Peyer's patch (tissue), 4 donors: ENCODE results near the gene PRKD1. TPM values are rescaled to one million over a fixed set of nuclear protein-coding genes. Genes with fewer than 3 reads are reported as not detected.

Experiments used
- DNase-seq, 3 donors: peaks; one replicate each; pipeline ENCODE4 v3.0.0-alpha.2; 2017 to 2019
- H3K27ac ChIP-seq, 4 donors: fragments of 200-600 bp; sonication (generic); one replicate each; pipeline ENCODE4 v1.5.1; 2016 to 2019
- H3K27me3 ChIP-seq, 2 donors: fragments of 200-600 bp; sonication (generic); one replicate each; pipeline ENCODE4 v1.5.1; 2019
- H3K36me3 ChIP-seq, 3 donors: fragments of 200-600 bp; sonication (generic); one replicate each; pipeline ENCODE4 v1.5.1; 2016 to 2019
- H3K4me1 ChIP-seq, 4 donors: fragments of 200-600 bp; sonication (generic); one replicate each; pipeline ENCODE4 v1.5.1; 2016 to 2019
- H3K4me3 ChIP-seq, 4 donors: fragments of 200-600 bp; sonication (generic); 1 replicate in 3 of 4; 2 replicates in 1 of 4; pipeline ENCODE4 v1.5.1; 2016 to 2019; ENCODE audit warnings: mild to moderate bottlenecking in 1 of 4
- H3K9me3 ChIP-seq, 4 donors: fragments of 200-600 bp; sonication (generic); one replicate each; pipeline ENCODE4 v1.5.1; 2016 to 2019; ENCODE audit warnings: mild to moderate bottlenecking in 1 of 4
- POLR2A ChIP-seq, 2 donors: fragments of 450-650 bp; IDR thresholded peaks; one replicate each; pipeline ENCODE4 v1.5.1; 2017; ENCODE audit warnings: antibody characterized with exemption in 2 of 2, mild to moderate bottlenecking in 2 of 2, moderate library complexity in 2 of 2
- total RNA-seq, 4 donors: library from RNA; depleted of rRNA; stranded (reverse); fragments of >200 nt; gene quantifications; one replicate each; pipeline ENCODE4 v1.1.0, GENCODE V29; 2016
- TF ChIP-seq, protein P1 (sequence below), 6 experiments: fragments of 450-650 bp in 4 of 6; fragments of 200-600 bp in 2 of 6; sonication (generic) in 1 of 6; IDR thresholded peaks; one replicate each; pipeline ENCODE4 v1.5.1; 2017 to 2019; ENCODE audit warnings: antibody characterized with exemption in 6 of 6, mild to moderate bottlenecking in 3 of 6, moderate library complexity in 1 of 6

Gene PRKD1
- total RNA-seq, 4 donors from 2014 or later = 0.88 to 5.0 (median 3.6) TPM

DNA sequence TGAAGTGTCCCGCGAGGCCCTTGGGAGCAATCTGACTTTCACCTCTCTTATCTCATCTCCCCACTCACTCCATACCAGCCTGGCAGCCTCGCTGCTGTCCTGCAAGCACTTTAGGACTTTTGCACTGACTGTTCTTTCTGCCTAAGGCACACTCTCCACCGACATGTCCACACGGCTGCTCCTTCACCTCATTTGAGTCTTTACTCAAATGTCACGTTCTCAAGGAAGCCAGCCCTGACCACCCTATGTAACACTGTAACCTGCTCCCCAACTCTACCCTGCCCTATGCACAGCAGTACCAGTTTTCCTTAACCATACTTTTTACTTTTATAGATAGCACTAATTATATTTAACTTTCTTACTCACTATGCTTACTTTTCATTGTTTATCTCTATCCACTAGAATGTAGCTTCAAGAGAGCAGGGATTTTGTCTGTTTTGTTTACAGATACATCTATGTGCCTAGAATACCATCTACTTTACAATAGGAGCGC, 32.0 kb downstream of the PRKD1 start:
- H3K27me3 ChIP-seq = no peaks in the 10 kb centered on the region
- TF ChIP-seq, protein P1, sequence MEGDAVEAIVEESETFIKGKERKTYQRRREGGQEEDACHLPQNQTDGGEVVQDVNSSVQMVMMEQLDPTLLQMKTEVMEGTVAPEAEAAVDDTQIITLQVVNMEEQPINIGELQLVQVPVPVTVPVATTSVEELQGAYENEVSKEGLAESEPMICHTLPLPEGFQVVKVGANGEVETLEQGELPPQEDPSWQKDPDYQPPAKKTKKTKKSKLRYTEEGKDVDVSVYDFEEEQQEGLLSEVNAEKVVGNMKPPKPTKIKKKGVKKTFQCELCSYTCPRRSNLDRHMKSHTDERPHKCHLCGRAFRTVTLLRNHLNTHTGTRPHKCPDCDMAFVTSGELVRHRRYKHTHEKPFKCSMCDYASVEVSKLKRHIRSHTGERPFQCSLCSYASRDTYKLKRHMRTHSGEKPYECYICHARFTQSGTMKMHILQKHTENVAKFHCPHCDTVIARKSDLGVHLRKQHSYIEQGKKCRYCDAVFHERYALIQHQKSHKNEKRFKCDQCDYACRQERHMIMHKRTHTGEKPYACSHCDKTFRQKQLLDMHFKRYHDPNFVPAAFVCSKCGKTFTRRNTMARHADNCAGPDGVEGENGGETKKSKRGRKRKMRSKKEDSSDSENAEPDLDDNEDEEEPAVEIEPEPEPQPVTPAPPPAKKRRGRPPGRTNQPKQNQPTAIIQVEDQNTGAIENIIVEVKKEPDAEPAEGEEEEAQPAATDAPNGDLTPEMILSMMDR (IDR thresholded peaks at IDR 0.05) = no peak
- TF ChIP-seq POLR2A (IDR thresholded peaks at IDR 0.05) = no peak
- no peak overlapping the region for H3K27ac ChIP-seq
- no peaks in the 10 kb centered on the region for H3K4me1 ChIP-seq
- H3K9me3 ChIP-seq = no peaks in the 10 kb centered on the region
- no peaks in the 10 kb centered on the region for H3K36me3 ChIP-seq
- H3K4me3 ChIP-seq = no peak overlapping the region
- no peak for DNase-seq

- no peak for TF ChIP-seq POLR2A (IDR thresholded peaks at IDR 0.05)
- TF ChIP-seq, protein P1 (IDR thresholded peaks at IDR 0.05) = no peak
- no peaks in the 10 kb centered on the region for H3K4me1 ChIP-seq
- H3K4me3 ChIP-seq = no peak overlapping the region
- no peaks in the 10 kb centered on the region for H3K36me3 ChIP-seq
- H3K9me3 ChIP-seq = no peaks in the 10 kb centered on the region
- no peaks in the 10 kb centered on the region for H3K27me3 ChIP-seq
- no peak overlapping the region for H3K27ac ChIP-seq
- no peak for DNase-seq
These were observed 33.7 kb downstream of the PRKD1 start for GRCh38 chr14:29893989-29894388.

DNA sequence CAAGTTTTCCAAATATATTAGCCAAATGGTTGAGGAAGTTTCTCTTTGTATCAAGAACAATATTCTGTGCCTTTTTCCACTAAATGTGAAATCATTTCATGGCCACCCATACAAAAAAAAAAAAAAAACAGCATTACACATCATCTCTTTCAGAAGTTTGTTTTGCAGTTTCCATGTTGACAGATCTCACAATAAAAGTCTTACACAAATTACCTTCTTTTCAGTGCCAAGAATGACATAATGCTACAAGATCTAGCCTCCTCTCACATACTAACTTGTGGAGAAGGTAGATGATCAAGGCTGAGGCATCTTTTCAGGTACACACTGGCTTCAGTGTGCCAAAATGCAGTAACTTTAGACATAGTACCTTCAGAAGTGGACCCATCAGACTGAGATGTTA, 35.3 kb downstream of the PRKD1 start:
- Histone ChIP-seq H3K36me3 (no peaks in the 10 kb centered on the region), H3K27ac (no peak overlapping the region), H3K27me3 (no peaks in the 10 kb centered on the region), H3K4me3 (no peak overlapping the region), H3K9me3 (no peaks in the 10 kb centered on the region), H3K4me1 (no peaks in the 10 kb centered on the region)
- no peak for DNase-seq
- TF ChIP-seq, protein P1 (IDR thresholded peaks at IDR 0.05) = no peak
- no peak for TF ChIP-seq POLR2A (IDR thresholded peaks at IDR 0.05)

GRCh38 chr14:29885988-29886387, 41.7 kb downstream of the PRKD1 start:
- H3K27ac ChIP-seq = no peak overlapping the region
- H3K36me3 ChIP-seq = no peaks in the 10 kb centered on the region
- TF ChIP-seq POLR2A (IDR thresholded peaks at IDR 0.05) = no peak
- TF ChIP-seq, protein P1 (IDR thresholded peaks at IDR 0.05) = no peak
- no peaks in the 10 kb centered on the region for H3K4me1 ChIP-seq
- H3K9me3 ChIP-seq = no peaks in the 10 kb centered on the region
- DNase-seq = no peak
- no peaks in the 10 kb centered on the region for H3K27me3 ChIP-seq
- no peak overlapping the region for H3K4me3 ChIP-seq

DNA sequence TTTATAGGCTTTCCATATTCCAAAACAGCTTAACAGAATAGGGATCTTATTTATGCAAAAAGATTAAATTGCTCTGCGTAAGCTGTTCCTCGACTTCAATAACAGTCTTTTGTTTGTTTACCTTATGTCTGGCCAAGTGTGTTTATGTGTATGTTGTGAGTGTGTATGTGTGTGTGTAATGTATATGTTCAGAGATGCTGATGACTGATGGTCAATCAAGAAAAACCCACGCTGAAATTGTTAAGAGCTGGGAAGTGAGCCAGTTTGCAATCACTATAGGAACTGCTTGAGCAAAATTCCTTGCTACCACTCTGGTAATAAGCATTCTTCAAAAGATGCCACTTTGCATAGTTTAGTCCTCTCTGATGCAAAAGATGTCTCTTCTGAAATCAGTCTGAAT, 59.6 kb downstream of the PRKD1 start:
- DNase-seq = no peak
- no peaks in the 10 kb centered on the region for H3K36me3 ChIP-seq
- TF ChIP-seq, protein P1 (IDR thresholded peaks at IDR 0.05) = no peak
- no peak for TF ChIP-seq POLR2A (IDR thresholded peaks at IDR 0.05)
- H3K9me3 ChIP-seq = no peaks in the 10 kb centered on the region
- no peaks in the 10 kb centered on the region for H3K4me1 ChIP-seq
- no peaks in the 10 kb centered on the region for H3K27me3 ChIP-seq
- no peak overlapping the region for H3K4me3 ChIP-seq
- no peak overlapping the region for H3K27ac ChIP-seq

GRCh38 chr14:29865299-29865698, 62.3 kb downstream of the PRKD1 start:
- Histone ChIP-seq H3K27ac (no peak overlapping the region), H3K9me3 (no peaks in the 10 kb centered on the region), H3K36me3 (no peaks in the 10 kb centered on the region), H3K4me3 (no peak overlapping the region), H3K4me1 (no peaks in the 10 kb centered on the region), H3K27me3 (no peaks in the 10 kb centered on the region)
- TF ChIP-seq, protein P1 (IDR thresholded peaks at IDR 0.05) = no peak
- TF ChIP-seq POLR2A (IDR thresholded peaks at IDR 0.05) = no peak
- DNase-seq = no peak
